ENCODE data around the gene MARK4. TPM values are rescaled to one million over a fixed set of nuclear protein-coding genes. Genes with fewer than 3 reads are reported as not detected.

Gene MARK4
- total RNA-seq, 2 donors from 2014 or later = 24.3 to 120 TPM

DNA sequence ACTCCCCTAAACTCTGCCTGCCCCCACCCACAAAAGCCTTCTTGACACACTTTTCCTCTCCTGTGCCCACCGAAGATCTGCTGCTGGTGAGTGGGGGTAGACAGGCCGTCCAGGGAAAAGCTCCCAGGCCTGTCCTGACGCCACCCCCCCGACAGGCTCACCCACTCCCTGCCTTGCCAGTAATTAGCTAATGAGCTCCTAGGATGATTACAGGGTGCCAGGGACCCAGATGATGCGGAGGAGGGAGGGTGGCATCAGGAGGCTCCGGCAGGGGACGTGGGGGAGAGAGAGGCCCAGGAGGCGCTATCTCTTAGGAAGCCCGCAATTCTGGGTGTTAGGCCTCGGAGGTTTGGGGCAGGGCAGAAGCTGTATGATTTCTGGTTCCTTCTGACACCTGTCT is 27.0 kb downstream of the MARK4 start:
- no peaks in the 10 kb centered on the region for H3K4me1 ChIP-seq (replicated peaks)
- no peak for TF ChIP-seq POLR2A (IDR thresholded peaks at IDR 0.05)
- TF ChIP-seq, protein P1, sequence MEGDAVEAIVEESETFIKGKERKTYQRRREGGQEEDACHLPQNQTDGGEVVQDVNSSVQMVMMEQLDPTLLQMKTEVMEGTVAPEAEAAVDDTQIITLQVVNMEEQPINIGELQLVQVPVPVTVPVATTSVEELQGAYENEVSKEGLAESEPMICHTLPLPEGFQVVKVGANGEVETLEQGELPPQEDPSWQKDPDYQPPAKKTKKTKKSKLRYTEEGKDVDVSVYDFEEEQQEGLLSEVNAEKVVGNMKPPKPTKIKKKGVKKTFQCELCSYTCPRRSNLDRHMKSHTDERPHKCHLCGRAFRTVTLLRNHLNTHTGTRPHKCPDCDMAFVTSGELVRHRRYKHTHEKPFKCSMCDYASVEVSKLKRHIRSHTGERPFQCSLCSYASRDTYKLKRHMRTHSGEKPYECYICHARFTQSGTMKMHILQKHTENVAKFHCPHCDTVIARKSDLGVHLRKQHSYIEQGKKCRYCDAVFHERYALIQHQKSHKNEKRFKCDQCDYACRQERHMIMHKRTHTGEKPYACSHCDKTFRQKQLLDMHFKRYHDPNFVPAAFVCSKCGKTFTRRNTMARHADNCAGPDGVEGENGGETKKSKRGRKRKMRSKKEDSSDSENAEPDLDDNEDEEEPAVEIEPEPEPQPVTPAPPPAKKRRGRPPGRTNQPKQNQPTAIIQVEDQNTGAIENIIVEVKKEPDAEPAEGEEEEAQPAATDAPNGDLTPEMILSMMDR (IDR thresholded peaks at IDR 0.05) = no peak
- no peak for TF ChIP-seq POLR2AphosphoS5 (IDR thresholded peaks at IDR 0.05)
- intact Hi-C loops (cut with DNase I) = no loop called here
- peaks cover 0 to 8% of the 10 kb centered on the region in 2 donors for H3K36me3 ChIP-seq
- H3K9me3 ChIP-seq = no peaks in the 10 kb centered on the region
- no peak overlapping the region for H3K27ac ChIP-seq
- WGBS = 88% methylated on average over 10 of the region's 10 CpGs
- no peak for DNase-seq (ENCODE audit: low spot score)
- H3K27me3 ChIP-seq (replicated peaks; ENCODE audit: insufficient read depth) = no peaks in the 10 kb centered on the region
- no peak overlapping the region for H3K4me3 ChIP-seq

DNA sequence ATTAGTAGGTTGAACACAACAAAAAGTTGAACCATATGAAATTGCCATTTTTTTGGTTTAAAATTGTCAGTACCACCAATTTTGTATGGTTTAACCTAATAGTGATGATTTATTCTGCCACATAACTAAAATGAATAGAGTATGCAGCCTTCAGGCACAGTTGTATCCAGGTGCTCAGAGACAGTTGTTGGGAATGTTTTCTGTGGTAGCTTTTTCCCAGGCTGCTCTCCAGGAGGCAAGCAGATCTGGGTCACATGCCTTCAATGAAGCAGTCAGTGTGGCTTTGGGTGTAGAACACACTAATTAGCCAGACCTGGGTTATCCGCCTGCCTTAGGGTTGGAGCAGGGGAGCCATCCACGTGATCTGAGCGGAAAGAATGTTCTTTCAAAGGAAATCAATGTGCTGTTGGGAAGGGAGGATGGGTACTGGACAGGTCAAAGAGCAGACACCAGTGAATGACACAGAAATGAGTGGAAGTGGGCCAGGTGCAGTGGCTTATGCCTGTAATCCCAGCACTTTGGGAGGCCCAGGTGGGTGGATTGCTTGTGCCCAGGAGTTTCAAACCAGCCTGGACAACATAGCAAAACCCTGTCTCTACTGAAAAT is 28.6 kb downstream of the MARK4 start:
- Histone ChIP-seq H3K36me3 (peaks cover 0 to 8% of the 10 kb centered on the region in 2 donors), H3K4me3 (no peak overlapping the region), H3K4me1 (replicated peaks) (no peaks in the 10 kb centered on the region), H3K27ac (no peak overlapping the region), H3K27me3 (replicated peaks; ENCODE audit: insufficient read depth) (no peaks in the 10 kb centered on the region), H3K9me3 (no peaks in the 10 kb centered on the region)
- 91% methylated on average over 3 of the region's 3 CpGs for WGBS
- TF ChIP-seq POLR2AphosphoS5 (IDR thresholded peaks at IDR 0.05) (no peak), POLR2A (IDR thresholded peaks at IDR 0.05) (no peak)
- TF ChIP-seq, protein P1 (IDR thresholded peaks at IDR 0.05) = no peak
- intact Hi-C loops (cut with DNase I) = no loop called here
- no peak for DNase-seq (ENCODE audit: low spot score)

GRCh38 chr19:45280471-45280961 is 29.4 kb downstream of the MARK4 start:
- no peaks in the 10 kb centered on the region for H3K9me3 ChIP-seq
- DNase-seq (ENCODE audit: low spot score) = no peak
- no peak overlapping the region for H3K27ac ChIP-seq
- H3K36me3 ChIP-seq = peaks cover 0 to 8% of the 10 kb centered on the region in 2 donors
- intact Hi-C loops (cut with DNase I) = no loop called here
- TF ChIP-seq POLR2A (IDR thresholded peaks at IDR 0.05) = no peak
- TF ChIP-seq, protein P1 (IDR thresholded peaks at IDR 0.05) = no peak
- TF ChIP-seq POLR2AphosphoS5 (IDR thresholded peaks at IDR 0.05) = no peak
- no peak overlapping the region for H3K4me3 ChIP-seq
- H3K4me1 ChIP-seq (replicated peaks) = no peaks in the 10 kb centered on the region
- whole genome bisulfite sequencing = 85% methylated on average over 19 of the region's 19 CpGs
- no peaks in the 10 kb centered on the region for H3K27me3 ChIP-seq (replicated peaks; ENCODE audit: insufficient read depth)

DNA sequence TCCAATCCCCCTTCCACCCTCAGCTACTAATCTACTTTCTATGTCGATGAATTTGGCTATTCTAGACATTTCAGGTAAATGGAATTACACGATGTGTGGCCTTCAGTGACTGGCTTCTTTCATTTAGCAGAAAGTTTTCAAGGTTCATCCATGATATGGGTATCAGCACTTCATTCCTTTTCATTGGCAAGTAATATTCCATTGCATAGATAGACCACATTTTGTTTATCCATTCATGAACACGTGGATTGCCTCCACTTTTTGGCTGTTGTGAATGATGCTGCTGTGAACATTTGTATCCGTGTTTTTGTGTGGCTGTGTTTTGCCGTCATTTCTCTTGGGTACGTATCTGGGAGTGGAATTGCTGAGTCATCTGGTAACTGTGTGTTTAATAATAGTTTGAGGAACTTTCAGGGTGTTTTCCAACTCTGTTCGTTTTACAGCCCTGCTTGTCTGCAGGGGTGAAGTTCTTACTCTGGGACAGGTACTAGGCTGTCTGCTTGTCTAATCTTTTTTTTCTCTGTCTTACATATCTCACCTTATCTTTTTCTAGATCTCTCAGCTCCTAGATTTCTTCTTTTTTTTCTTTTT is 32.5 kb downstream of the MARK4 start:
- peaks cover 2 to 8% of the 10 kb centered on the region in 2 donors for H3K36me3 ChIP-seq
- DNase-seq (ENCODE audit: low spot score) = no peak
- H3K9me3 ChIP-seq = no peaks in the 10 kb centered on the region
- no peak overlapping the region for H3K4me3 ChIP-seq
- no peak overlapping the region for H3K27ac ChIP-seq
- no peak for TF ChIP-seq POLR2A (IDR thresholded peaks at IDR 0.05)
- TF ChIP-seq, protein P1 (IDR thresholded peaks at IDR 0.05) = no peak
- intact Hi-C loops (cut with DNase I) = no loop called here
- WGBS = 70% methylated on average over 7 of the region's 7 CpGs
- no peaks in the 10 kb centered on the region for H3K27me3 ChIP-seq (replicated peaks; ENCODE audit: insufficient read depth)
- no peaks in the 10 kb centered on the region for H3K4me1 ChIP-seq (replicated peaks)
